ENCODE measurements around the gene CACNA1S.

DNA sequence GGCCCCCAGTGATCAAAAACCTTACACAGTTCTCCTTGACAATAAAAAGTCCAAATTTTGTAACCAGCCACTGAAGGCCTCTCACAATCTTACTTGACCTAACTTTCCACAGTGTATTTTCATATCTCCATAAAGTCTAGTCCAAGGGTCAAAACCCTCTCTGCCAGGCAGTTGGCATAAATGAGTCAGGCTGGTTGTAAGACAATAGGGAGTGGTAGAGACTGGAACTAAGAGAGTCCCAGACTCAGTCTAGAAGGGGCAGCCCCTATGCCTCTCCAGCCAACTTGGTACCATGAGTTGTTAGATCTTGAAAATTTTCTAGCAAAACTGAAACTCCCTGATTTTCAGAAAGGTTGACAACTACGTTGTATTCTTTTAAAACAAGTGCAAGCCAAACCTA lies 109.7 kb downstream of the CACNA1S start:
- no peak for TF ChIP-seq POLR2A (IDR thresholded peaks at IDR 0.05; ENCODE audit: extremely low read depth, insufficient read length)
- TF ChIP-seq, protein P1, sequence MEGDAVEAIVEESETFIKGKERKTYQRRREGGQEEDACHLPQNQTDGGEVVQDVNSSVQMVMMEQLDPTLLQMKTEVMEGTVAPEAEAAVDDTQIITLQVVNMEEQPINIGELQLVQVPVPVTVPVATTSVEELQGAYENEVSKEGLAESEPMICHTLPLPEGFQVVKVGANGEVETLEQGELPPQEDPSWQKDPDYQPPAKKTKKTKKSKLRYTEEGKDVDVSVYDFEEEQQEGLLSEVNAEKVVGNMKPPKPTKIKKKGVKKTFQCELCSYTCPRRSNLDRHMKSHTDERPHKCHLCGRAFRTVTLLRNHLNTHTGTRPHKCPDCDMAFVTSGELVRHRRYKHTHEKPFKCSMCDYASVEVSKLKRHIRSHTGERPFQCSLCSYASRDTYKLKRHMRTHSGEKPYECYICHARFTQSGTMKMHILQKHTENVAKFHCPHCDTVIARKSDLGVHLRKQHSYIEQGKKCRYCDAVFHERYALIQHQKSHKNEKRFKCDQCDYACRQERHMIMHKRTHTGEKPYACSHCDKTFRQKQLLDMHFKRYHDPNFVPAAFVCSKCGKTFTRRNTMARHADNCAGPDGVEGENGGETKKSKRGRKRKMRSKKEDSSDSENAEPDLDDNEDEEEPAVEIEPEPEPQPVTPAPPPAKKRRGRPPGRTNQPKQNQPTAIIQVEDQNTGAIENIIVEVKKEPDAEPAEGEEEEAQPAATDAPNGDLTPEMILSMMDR (IDR thresholded peaks at IDR 0.05; ENCODE audit: low read depth, low read length) = no peak
- TF ChIP-seq MYC (IDR thresholded peaks at IDR 0.05; ENCODE audit: low read depth, low read length) = no peak
- no peak for TF ChIP-seq MAX (IDR thresholded peaks at IDR 0.05; ENCODE audit: low read depth, low read length)

Data from NB4 (cell line).